Ovary (tissue), 9 donors: Measurements from ENCODE around the gene FBLN2. TPM values are rescaled to one million over a fixed set of nuclear protein-coding genes. Genes with fewer than 3 reads are reported as not detected.

Experiments used
- DNase-seq, 5 donors: peaks; one replicate each; pipeline ENCODE4 v3.0.0-alpha.2; 2019 to 2020
- H3K27ac ChIP-seq, 2 donors: fragments of 200-600 bp; one replicate each; pipeline versions ENCODE4 v1.5.1 to v1.8.0; 2019 to 2022
- H3K27me3 ChIP-seq: fragments of 200-600 bp; one replicate; pipeline ENCODE4 v1.8.0; 2022
- H3K36me3 ChIP-seq: fragments of 200-600 bp; sonication (generic); one replicate; pipeline ENCODE4 v1.5.1; 2019
- H3K4me1 ChIP-seq: one replicate; pipeline ENCODE4 v1.8.1; 2013; ENCODE audit warnings: mild to moderate bottlenecking, moderate library complexity; ENCODE audit not compliant: insufficient read depth
- H3K4me3 ChIP-seq: fragments of 200-600 bp; sonication (generic); one replicate; pipeline ENCODE4 v1.5.1; 2017
- H3K9me3 ChIP-seq, 2 donors: fragments of 200-600 bp in 1 of 2; sonication (generic) in 1 of 2; one replicate each; pipeline versions ENCODE4 v1.5.1 to v1.8.1; 2013 to 2019; ENCODE audit warnings: mild to moderate bottlenecking in 1 of 2, moderate library complexity in 1 of 2
- CTCF ChIP-seq, 3 donors: fragments of 450-650 bp in 2 of 3; fragments of 200-600 bp in 1 of 3; IDR thresholded peaks; one replicate each; pipeline versions ENCODE4 v1.5.1 to v1.8.0; 2016 to 2022; ENCODE audit warnings: antibody characterized with exemption in 3 of 3, mild to moderate bottlenecking in 1 of 3
- EP300 ChIP-seq: sonication (generic); formaldehyde crosslinking; IDR thresholded peaks from one replicate; pipeline ENCODE4 v1.6.1; 2017; ENCODE audit warnings: antibody characterized with exemption
- POLR2A ChIP-seq: fragments of 450-650 bp; IDR thresholded peaks from one replicate; pipeline ENCODE4 v1.6.1; 2017; ENCODE audit warnings: antibody characterized with exemption, mild to moderate bottlenecking, moderate library complexity
- WGBS, 3 donors: extraction: QIAGEN DNeasy Blood & Tissue Kit in 1 of 3; methylation state at CpG; one replicate each; pipeline versions ENCODE4 v1.1.5 to v1.1.7; 2013 to 2017; 5-methylcytosine and 5-hydroxymethylcytosine counted together
- intact Hi-C, 4 donors: fragments of 100-400 bp; cut with DNase I; formaldehyde crosslinking; loops; one replicate each; pipeline versions ENCODE4 v1.11.0 to v1.15.1; 2022 to 2023
- polyA plus RNA-seq, 2 donors: library from polyadenylated mRNA; stranded (reverse); fragments of 200-250 nt in 1 of 2; fragments of 350-450 nt in 1 of 2; fragmentation: Illumina TruSeq in 1 of 2; extraction: RNeasy Lipid Tissue Mini Kit (QIAGEN cat#74804) in 1 of 2; gene quantifications; one replicate each; pipeline ENCODE4 v1.2.3, GENCODE V29; 2013 to 2014
- total RNA-seq, 7 donors: library from RNA; depleted of rRNA in 2 of 7; stranded (reverse); fragments of >200 nt in 2 of 7; fragmentation: NEBNext Ultra II Directional in 3 of 7; extraction: Animal tissue kit (Norgen Biotek cat#: 25700) in 3 of 7; gene quantifications; one replicate each; pipeline versions ENCODE4 v1.1.0 to v1.2.4, GENCODE V29; 2016 to 2023
- donor health status: DM: no; HTN: no; CAD: no; lungs with moderate emphysema.
- donor health status: DM: no; HTN: no; CAD: no.
- donor health status: Bipolar disorder and iron deficiency.
- donor health status: DM: yes; HTN: yes; CAD: no.
- donor health status: DM: no; HTN: no; CAD: no.
- donor health status: DM: yes; HTN: yes; CAD: no.

Gene FBLN2
- total and polyA plus RNA-seq, 9 donors, result 4.0 to 18.2 (median 8.1) TPM

- Histone ChIP-seq H3K27me3 (no peaks in the 10 kb centered on the region), H3K9me3 (no peaks in the 10 kb centered on the region), H3K27ac (no peak overlapping the region), H3K4me1 (no peaks in the 10 kb centered on the region), H3K36me3 (no peaks in the 10 kb centered on the region), H3K4me3 (no peak overlapping the region)
- intact Hi-C loops, result no loop called here
- TF ChIP-seq POLR2A (no peak), CTCF (IDR thresholded peaks at IDR 0.05) (no peak), EP300 (no peak)
- WGBS, 3 donors, result 83 to 85% (median 84%) methylated on average over 9 of the region's 9 CpGs
- DNase-seq, result no peak
Measured at GRCh38 chr3:13566769-13567310, 17.9 kb downstream of the FBLN2 start.

- Histone ChIP-seq H3K36me3 (no peaks in the 10 kb centered on the region), H3K9me3 (no peaks in the 10 kb centered on the region), H3K27ac (no peak overlapping the region), H3K4me1 (no peaks in the 10 kb centered on the region), H3K27me3 (no peaks in the 10 kb centered on the region), H3K4me3 (no peak overlapping the region)
- WGBS, 3 donors, result 84 to 88% (median 86%) methylated on average over 20 of the region's 20 CpGs
- TF ChIP-seq POLR2A (no peak), EP300 (no peak), CTCF (IDR thresholded peaks at IDR 0.05) (no peak)
- intact Hi-C loops, result no loop called here
- DNase-seq, result no peak
Measured at GRCh38 chr3:13567684-13568514, 19.0 kb downstream of the FBLN2 start.

- Histone ChIP-seq H3K36me3 (no peaks in the 10 kb centered on the region), H3K4me1 (no peaks in the 10 kb centered on the region), H3K9me3 (no peaks in the 10 kb centered on the region), H3K27me3 (no peaks in the 10 kb centered on the region), H3K27ac (no peak overlapping the region), H3K4me3 (no peak overlapping the region)
- 83 to 87% (median 85%) methylated on average over 15 of the region's 15 CpGs for WGBS, 3 donors
- intact Hi-C loops, result no loop called here
- no peak for DNase-seq
- TF ChIP-seq CTCF (IDR thresholded peaks at IDR 0.05), result no peak
- TF ChIP-seq EP300, result no peak
- TF ChIP-seq POLR2A, result no peak
Measured at GRCh38 chr3:13568515-13569028, 19.6 kb downstream of the FBLN2 start.

- Histone ChIP-seq H3K4me1 (no peaks in the 10 kb centered on the region), H3K9me3 (no peaks in the 10 kb centered on the region), H3K36me3 (no peaks in the 10 kb centered on the region), H3K4me3 (no peak overlapping the region), H3K27me3 (no peaks in the 10 kb centered on the region), H3K27ac (no peak overlapping the region)
- TF ChIP-seq POLR2A, result no peak
- no peak for TF ChIP-seq CTCF (IDR thresholded peaks at IDR 0.05)
- no peak for TF ChIP-seq EP300
- WGBS, 3 donors, result 83 to 87% (median 85%) methylated on average over 7 of the region's 7 CpGs
- intact Hi-C loops, result no loop called here
- DNase-seq, result no peak
Measured at GRCh38 chr3:13569201-13569600, 20.3 kb downstream of the FBLN2 start.
